GM12891 (cell line): ENCODE data around the gene TOMM22.

Experiments used
- PAX5 ChIP-seq: IDR thresholded peaks from 2 replicates; pipeline ENCODE4 v1.6.1; 2011; ENCODE audit warnings: low read length, moderate library complexity, mild to moderate bottlenecking; ENCODE audit not compliant: insufficient read depth, severe bottlenecking
- POLR2A ChIP-seq: IDR thresholded peaks from 2 replicates; pipeline ENCODE4 v1.6.1; 2011; ENCODE audit warnings: low read depth, low read length, control low read depth
- POLR2AphosphoS5 ChIP-seq: IDR thresholded peaks from 2 replicates; pipeline ENCODE4 v1.6.1; 2011; ENCODE audit warnings: low read depth, low read length, control low read depth
- SPI1 ChIP-seq: IDR thresholded peaks from 2 replicates; pipeline ENCODE4 v1.6.1; 2011; ENCODE audit warnings: low read depth, low read length, control low read depth
- TAF1 ChIP-seq: IDR thresholded peaks from 2 replicates; pipeline ENCODE4 v1.6.1; 2011; ENCODE audit warnings: low read depth, low read length, control low read depth

DNA sequence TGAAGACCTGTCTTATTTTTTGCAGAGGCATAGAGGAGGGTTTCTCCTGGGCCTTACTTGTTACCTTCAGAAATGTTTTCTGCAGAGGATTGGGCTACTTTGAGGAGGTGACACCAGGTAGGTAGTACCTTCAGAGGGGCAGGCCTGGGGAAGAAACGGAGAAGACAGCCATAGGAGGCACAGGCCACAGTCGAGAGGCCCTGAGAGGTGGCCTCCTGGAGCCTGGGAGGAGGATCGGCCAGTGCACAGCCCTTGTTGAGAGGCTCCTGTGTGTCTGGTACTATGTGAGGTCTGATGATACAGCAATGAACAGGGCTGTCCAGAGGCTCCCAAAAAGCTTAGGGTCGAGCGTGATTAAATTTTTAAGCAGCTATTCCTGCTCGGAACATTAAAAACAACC, 35.5 kb downstream of the TOMM22 start:
- TF ChIP-seq POLR2A (no peak), TAF1 (no peak), SPI1 (no peak), POLR2AphosphoS5 (no peak), PAX5 (no peak)
